Activated T-cell treated with anti-CD3 and anti-CD28 coated beads, Interleukin-2, amount 50 U/mL, for 1 hour (primary cell): ENCODE data around the gene GLO1.
A peak's percentile ranks its signal among the peaks of the same experiment; 100 is the strongest.

Source experiments
- DNase-seq: peaks from one replicate; pipeline ENCODE4 v3.0.0-alpha.2; 2020

The GLO1 gene

GRCh38 chr6:38656896-38657295 is 46.0 kb downstream of the GLO1 start:
- no peak for DNase-seq

GRCh38 chr6:38654263-38654662 is 48.7 kb downstream of the GLO1 start:
- no peak for DNase-seq

- no peak for DNase-seq
Observed at GRCh38 chr6:38651121-38651784, 51.7 kb downstream of the GLO1 start.

GRCh38 chr6:38650207-38650752 is 52.7 kb downstream of the GLO1 start:
- no peak for DNase-seq

GRCh38 chr6:38649744-38650143 is 53.2 kb downstream of the GLO1 start:
- DNase-seq = no peak

- no peak for DNase-seq
Observed at GRCh38 chr6:38648629-38649028, 54.3 kb downstream of the GLO1 start.

GRCh38 chr6:38646166-38646878 is 56.6 kb downstream of the GLO1 start:
- DNase-seq = no peak

- DNase-seq = no peak
Observed at GRCh38 chr6:38644951-38645350, 58.0 kb downstream of the GLO1 start.

GRCh38 chr6:38640216-38640909 is 62.6 kb downstream of the GLO1 start:
- no peak for DNase-seq

GRCh38 chr6:38639498-38640215 is 63.3 kb downstream of the GLO1 start, which contains the start of gene BTBD9:
Gene BTBD9 (minus strand): TSS chr6:38639929.
- peak; percentile 89 for DNase-seq

- peak; percentile 73 for DNase-seq
Observed at GRCh38 chr6:38638941-38639497, 63.9 kb downstream of the GLO1 start.

- DNase-seq = no peak
Observed at GRCh38 chr6:38637756-38638155, 65.2 kb downstream of the GLO1 start.

GRCh38 chr6:38636027-38636426 is 66.9 kb downstream of the GLO1 start:
- DNase-seq = no peak

GRCh38 chr6:38634518-38634917 is 68.4 kb downstream of the GLO1 start:
- no peak for DNase-seq

GRCh38 chr6:38632490-38632889 is 70.5 kb downstream of the GLO1 start:
- DNase-seq = no peak

GRCh38 chr6:38631186-38631783 is 71.7 kb downstream of the GLO1 start:
- DNase-seq = no peak
